T-helper 9 cell (primary cell): ENCODE measurements around the gene ANKRD23.
"Not testable (repeated sequence)": the region's sequence is repeated elsewhere in the genome, so short reads cannot be mapped to it uniquely, and the experiment has no call there.

Experiments used
- DNase-seq: peaks from one replicate; pipeline ENCODE4 v3.0.0-alpha.2; 2020

The ANKRD23 gene

GRCh38 chr2:96813656-96814055 lies 30.2 kb downstream of the ANKRD23 start:
- no peak for DNase-seq

- no peak for DNase-seq
These were observed 31.9 kb downstream of the ANKRD23 start for GRCh38 chr2:96811917-96812316.

GRCh38 chr2:96810783-96811192 lies 33.0 kb downstream of the ANKRD23 start:
- no peak for DNase-seq

- DNase-seq, result no peak
These were observed 33.7 kb downstream of the ANKRD23 start for GRCh38 chr2:96809951-96810782.

- no peak for DNase-seq
These were observed 34.5 kb downstream of the ANKRD23 start for GRCh38 chr2:96809216-96809882.

- DNase-seq, result no peak
These were observed 35.5 kb downstream of the ANKRD23 start for GRCh38 chr2:96808176-96808837.

DNA sequence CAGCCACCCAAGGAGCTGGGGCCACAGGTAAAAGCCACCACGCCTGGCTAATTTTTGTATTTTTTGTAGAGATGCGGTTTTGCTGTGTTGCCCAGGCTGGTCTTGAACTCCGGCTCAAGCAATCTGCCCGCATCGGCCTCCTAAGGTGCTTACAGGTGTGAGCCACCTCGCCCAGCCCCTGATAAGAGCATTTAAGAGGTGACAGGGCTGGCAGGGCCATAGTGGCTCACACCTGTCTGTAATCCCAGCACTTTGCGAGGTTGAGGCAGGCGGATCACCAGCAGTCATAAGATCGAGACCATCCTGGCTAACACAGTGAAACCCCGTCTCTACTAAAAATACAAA lies 36.7 kb downstream of the ANKRD23 start:
- no peak for DNase-seq

GRCh38 chr2:96806468-96807126 lies 37.2 kb downstream of the ANKRD23 start:
- peak; percentile 26 for DNase-seq

- not testable (repeated sequence) for DNase-seq
These were observed 37.9 kb downstream of the ANKRD23 start for GRCh38 chr2:96805946-96806345.

- no peak for DNase-seq
These were observed 38.8 kb downstream of the ANKRD23 start for GRCh38 chr2:96804986-96805385.

DNA sequence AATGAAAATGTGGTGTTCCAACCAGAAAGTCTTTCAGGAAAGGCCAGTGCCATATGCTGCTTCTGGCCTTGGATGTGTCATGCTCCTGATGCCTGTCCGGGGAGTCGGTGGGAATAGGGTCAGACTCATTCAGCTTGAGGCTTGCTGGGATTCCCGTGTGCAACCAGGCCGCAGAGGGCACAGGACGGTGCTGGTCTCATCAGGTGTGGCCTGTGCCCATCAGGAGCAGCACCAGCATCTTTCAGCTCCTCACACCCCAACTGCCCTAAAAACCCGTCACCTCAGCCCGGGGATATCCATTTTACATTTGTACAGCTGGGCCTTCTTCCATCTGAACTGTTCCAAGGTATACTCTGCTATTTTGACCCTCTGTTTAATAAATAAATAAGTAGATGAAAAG lies 41.1 kb downstream of the ANKRD23 start:
- DNase-seq, result no peak

- no peak for DNase-seq
These were observed 41.8 kb downstream of the ANKRD23 start for GRCh38 chr2:96801786-96802595.

DNA sequence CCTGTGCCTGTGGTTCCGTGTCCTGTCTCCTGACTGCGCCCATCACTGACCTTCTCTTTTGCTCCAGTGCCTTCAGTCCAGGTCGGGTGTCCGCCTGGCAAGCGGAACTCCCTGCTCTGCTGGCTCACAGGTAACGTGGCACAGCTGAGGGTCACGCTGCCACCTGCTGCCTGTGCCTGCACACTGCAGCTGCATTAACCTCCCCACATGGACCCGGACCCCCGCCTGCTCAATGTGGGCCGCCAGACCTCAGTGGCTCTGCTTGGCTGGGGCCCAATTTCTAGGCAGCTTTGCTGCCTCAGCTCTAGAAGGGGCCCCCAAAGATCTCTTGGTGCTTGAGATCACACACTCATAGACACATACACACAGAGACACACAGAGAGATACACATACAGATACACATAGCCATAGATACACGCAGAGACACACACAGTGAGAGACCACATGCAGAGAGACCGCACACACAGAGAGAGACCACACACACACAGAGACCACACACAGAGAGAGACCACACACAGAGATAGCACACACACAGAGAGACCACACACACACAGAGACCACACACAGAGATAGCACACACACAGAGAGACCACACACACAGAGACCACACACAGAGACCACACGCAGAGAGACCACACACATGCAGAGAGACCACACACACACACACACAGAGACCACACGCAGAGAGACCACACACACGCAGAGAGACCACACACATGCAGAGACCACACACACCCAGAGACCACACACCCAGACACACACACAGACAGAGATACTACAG lies 42.6 kb downstream of the ANKRD23 start:
- peak; percentile 56 for DNase-seq

GRCh38 chr2:96800061-96801004 lies 43.5 kb downstream of the ANKRD23 start:
- no peak for DNase-seq

DNA sequence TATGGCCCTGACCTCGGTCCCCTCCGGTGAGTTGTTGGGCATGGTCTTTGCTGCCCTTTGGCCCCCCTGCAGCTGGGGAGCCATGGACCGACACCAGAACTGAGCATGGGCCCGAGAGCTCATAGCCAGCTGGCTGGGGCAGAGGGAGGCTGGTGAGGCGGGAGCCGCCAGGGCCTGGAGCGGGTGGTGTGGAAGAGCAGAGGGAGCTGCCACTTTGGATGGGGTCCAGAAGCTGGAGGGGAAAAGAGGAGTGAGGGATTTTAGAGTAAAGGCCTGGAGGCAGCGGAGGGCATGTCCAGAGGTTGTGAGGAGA lies 44.2 kb downstream of the ANKRD23 start:
- DNase-seq, result no peak

DNA sequence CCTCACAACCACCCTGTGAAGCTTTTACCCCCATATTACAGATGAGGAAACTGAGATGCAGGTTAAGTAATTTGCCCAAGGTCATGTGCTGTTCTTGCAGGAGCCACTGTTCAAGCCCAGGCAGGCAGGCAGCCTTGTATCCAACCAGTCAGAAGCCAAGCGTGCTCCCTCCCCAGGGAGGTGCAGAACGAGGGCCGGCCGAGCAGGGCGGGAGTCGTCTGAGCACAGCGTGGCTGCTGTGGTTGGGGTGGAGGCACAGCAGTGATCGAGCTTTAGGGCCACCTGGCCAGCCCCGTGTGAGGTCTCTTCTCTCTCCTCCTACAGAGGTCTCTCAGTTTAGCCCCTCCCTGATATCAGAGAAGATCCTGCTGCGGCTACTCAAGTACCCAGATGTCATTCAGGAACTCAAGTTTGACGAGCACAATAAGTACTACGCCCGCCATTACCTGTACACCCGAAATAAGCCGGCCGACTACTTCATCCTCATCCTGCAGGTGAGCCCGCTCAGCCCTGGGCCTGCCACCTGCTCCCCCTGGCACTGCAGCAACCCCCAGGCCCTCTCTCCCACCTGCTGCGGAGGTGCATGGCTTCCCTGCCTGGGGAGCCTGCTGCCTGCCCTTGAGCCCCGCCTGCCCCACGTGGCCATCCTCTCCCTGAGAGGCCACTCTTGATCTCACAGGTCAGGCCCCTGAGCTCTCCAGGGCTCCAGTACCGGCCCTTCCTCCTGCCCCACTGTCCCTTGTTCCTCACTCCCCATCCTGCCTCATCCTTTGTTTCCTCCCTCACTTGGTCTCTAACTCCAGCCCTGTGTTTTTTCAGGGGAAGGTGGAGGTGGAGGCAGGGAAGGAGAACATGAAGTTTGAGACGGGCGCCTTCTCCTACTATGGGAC lies 44.8 kb downstream of the ANKRD23 start:
- no peak for DNase-seq

- no peak for DNase-seq
These were observed 46.7 kb downstream of the ANKRD23 start for GRCh38 chr2:96797066-96797625.

GRCh38 chr2:96796497-96796896 lies 47.3 kb downstream of the ANKRD23 start:
- not testable (repeated sequence) for DNase-seq

- DNase-seq, result no peak
These were observed 48.7 kb downstream of the ANKRD23 start for GRCh38 chr2:96795076-96795475.
